ENCODE results near the gene PLCG2.
A peak's percentile ranks its signal among the peaks of the same experiment; 100 is the strongest.
"Not testable (repeated sequence)": the region's sequence is repeated elsewhere in the genome, so short reads cannot be mapped to it uniquely, and the experiment has no call there.

Gene PLCG2

DNA sequence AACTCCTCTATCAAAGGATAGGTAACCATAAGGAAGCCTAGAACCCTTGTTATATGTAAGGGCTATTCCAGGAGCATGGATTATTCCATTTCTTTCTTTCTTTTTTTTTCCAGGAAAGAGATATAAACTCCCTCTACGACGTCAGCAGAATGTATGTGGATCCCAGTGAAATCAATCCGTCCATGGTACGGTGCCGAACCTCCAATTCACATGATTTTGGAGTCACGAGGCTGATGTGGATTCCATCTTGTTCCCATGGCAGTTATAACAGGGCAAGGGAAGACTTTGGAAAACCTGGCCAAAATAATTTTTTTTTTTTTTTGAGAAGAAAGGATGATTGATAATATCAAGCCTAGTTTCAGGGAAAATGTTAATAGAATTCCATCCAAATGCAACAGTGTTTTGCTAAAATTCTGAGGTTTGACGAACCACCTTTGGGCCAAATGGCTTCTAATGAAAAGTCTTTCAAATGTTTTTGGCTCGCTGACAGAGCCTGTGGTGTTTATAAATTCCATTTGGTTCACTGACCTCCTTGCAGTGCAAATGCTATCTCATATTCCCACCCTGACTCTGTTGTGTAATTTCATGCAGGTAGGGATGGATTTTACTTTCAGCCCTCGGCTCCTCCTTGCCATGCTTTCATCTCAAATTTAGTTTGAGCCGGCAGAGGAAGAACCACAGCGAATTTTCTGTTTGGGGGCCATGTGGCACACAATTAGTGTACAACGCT, 142.2 kb downstream of the PLCG2 start:
- no peak for DNase-seq

DNA sequence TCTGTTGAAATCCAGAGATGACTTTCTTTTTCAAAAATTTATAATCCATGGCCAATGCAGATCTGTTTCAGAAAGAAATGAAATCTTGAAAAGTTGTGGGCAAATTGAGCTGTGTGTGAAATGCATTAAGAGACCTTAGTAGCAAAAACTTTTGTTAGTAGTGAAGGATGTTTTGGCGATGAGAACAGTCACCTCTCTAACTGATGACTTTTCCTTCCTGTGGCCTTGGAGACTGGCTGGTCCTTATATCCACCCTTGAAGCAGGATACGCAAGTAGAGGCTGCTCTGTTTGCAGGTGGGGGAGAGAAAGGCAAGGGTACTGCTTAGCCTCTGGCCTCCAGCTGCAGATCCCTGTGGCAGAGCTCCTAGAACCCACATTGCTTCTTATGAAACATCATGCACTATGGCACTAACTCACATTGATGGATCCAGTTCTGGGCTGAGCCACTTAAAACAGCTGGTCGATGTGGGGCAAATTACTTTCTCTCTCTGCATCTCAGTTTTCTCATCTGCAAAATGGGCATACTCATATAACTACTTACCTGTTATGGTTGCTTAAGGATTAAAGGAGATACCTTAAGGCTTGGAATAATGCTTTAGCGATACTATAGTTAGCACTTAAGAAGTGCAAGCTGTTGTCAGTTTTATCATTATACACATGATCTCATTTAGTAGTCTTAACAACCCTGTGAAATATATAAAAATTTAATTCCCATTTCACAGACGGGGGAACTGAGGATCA, 142.9 kb downstream of the PLCG2 start:
- no peak for DNase-seq

DNA sequence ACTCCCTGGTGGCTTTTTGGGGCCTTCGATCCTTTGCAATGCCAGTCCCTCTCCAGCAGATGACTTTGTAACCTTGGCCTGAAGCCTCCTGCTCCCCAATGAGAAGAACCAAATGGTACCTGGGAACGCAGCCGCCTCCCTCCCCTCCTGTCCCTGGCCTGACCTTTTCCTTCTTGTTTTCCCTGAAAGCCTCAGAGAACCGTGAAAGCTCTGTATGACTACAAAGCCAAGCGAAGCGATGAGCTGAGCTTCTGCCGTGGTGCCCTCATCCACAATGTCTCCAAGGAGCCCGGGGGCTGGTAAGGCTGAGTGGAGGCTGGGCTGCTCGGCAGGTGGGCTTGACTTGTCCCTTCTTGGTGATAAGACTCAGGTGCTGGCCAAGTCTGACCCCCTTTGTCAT, 144.2 kb downstream of the PLCG2 start:
- DNase-seq: no peak

DNA sequence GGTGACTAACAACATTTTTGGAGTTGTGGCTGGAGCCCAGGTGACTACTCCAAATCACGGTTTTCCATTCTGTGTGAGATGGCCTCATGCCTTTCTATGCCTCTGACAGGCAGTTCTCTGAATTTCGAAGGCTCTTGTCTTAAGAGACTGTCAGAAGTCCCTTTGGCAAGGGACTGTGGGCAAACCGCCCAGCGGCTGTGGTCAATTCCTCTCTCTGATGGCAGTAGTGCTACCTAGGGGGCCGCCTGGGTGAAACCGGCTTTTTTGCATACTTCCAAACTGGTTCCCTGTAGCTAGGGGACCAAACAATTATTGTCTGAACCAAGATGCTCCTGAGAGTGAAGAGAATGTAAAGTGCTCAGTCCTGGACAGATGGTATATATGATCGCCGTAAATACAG, 145.9 kb downstream of the PLCG2 start:
- no peak for DNase-seq

GRCh38 chr16:81926036-81926435, 146.9 kb downstream of the PLCG2 start:
- no peak for DNase-seq

DNA sequence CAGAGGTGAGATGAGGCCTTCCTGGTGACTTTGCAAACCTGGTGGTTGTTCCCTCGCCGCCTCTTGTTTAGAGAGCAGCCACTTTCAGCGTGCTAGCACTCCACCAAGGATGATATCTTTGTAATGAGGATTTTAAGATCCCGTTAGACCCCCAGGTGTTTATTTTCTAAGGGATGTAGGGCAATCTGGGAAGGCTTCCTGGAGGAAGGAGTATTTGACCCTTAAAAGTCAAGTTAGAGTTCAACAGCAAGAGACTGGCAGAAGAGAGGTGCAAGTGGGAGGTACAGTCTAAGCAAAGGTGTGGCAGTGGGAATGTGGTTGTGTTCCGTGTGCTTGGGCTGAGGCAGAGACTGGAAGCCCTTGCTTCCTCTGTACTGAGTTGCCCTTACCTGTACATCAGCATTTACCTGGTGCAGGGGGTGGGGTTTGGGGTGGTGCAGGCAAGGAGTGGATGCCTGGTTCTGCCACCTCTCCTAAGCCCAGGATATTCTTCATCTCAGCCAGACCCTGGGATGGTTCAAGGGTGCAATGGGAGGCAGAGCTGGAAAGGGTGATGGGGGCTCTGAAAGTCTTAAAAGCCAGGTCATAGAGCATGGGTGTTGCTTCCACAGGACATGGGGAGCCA, 148.6 kb downstream of the PLCG2 start:
- no peak for DNase-seq

DNA sequence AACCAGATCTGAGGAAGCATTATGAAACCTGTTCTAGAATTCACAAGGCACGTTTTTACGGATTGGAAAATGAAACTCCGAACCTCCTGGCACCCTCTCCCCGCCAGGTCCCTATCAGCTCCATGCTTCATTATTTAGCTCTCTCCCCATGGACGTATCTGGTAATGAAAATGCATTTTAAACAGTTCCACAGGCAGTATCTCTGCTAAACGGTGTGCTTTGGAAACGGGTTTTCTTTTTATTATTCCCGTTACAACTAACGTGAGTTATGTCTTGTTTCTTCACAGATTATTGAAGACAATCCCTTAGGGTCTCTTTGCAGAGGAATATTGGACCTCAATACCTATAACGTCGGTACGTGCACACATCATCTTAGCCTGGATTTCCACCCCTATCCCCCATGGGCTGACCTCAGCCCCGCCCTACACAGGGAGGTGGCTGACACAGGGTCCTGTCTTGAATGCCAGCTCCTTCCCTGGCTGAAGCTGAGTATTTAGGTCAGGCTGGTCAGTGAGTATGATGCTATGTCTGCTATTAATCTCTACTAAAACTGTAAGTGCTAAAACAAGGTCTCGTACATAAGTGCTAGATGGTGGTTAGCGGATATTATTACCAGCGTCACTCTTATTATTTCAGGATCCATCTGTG, 149.3 kb downstream of the PLCG2 start:
- DNase-seq: no peak

GRCh38 chr16:81928975-81929374, 149.9 kb downstream of the PLCG2 start:
- DNase-seq: no peak

DNA sequence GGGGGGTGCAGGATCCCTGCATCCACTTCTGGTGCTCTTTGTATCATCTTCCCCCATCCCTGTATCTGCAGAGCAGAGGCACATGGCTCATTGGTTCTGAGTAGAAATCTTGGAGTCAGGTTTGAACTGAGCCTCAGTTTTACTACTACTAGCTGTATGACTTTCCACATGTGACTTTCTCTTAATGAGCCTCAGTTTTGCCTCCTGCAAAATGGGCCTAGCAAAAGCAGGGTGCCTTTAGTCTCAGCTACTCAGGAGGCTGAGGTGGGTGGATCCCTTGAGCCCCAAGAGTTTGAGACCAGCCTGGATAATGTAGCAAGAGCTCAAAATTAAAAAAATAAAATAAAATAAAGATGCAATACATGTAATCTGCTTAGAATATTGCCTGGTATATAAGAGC, 150.8 kb downstream of the PLCG2 start:
- no peak for DNase-seq

GRCh38 chr16:81931927-81932326, 152.8 kb downstream of the PLCG2 start:
- DNase-seq: no peak

GRCh38 chr16:81932668-81933067, 153.6 kb downstream of the PLCG2 start:
- DNase-seq: no peak

GRCh38 chr16:81933361-81933760, 154.3 kb downstream of the PLCG2 start:
- no peak for DNase-seq

DNA sequence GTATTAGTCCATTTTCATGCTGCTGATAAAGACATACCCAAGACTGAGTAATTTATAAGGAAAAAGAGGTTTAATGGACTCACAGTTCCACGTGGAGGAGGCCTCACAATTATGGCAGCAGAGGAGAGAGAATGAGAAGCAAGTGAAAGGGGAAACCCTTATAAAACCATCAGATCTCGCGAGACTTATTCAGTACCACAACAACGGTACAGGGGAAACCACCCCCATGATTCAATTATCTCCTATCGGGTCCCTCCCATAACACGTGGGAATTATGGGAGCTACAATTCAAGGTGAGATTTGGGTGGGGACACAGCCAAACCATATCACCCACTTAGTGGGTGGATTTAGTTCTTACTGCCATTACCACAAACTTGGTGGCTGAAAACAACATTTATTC, 155.6 kb downstream of the PLCG2 start:
- not testable (repeated sequence) for DNase-seq

DNA sequence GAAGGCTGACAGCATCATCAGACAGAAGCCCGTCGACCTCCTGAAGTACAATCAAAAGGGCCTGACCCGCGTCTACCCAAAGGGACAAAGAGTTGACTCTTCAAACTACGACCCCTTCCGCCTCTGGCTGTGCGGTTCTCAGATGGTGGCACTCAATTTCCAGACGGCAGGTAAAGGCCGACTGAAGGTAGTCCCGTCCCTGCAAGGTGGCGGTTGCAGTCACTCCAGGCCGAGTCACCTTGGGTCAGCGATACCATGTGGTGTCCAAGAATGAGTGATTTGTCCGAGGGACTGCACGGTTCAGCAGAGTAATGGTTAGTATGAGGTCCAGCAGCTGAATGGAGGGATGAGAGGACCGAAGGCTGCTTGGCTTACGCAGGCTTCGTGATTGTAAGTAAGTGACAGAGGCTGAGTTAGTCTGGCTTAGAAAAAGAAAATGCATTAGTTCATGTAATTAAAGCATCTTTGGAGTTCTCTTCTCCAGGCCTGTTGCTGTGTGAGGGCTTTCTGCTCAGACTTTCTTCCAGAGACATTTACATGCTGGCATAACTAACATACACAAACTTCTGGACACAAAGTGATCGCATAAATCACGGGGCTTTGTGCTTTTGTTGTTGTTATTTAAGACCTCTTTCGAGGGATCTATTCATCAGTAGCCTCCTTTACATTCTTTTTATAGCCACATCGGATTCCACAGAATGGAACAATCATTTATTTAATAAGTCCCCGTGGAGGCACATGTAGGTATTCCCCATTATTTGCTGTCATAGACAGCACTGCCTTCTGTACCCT, 157.3 kb downstream of the PLCG2 start:
- no peak for DNase-seq

- DNase-seq: peak; percentile 55
These were observed 158.4 kb downstream of the PLCG2 start for GRCh38 chr16:81937305-81938038.

GRCh38 chr16:81938326-81939163, 159.5 kb downstream of the PLCG2 start:
- DNase-seq: no peak

GRCh38 chr16:81939164-81940056, 160.3 kb downstream of the PLCG2 start:
- no peak for DNase-seq

- DNase-seq: peak; percentile 65
These were observed 161.9 kb downstream of the PLCG2 start for GRCh38 chr16:81940781-81941560.

All from fibroblast of skin of back (primary cell).